GF-D8 (cell line): ENCODE results near the gene CMIP.

ENCODE experiments used
- DNase-seq: peaks from one replicate; lab custom pipeline; 2025; lab: John Stamatoyannopoulos, UW

CMIP gene

GRCh38 chr16:81659249-81659648 is 214.6 kb downstream of the CMIP start:
- DNase-seq: no peak

- DNase-seq: no peak
Observed at GRCh38 chr16:81661082-81661481, 216.5 kb downstream of the CMIP start.

DNA sequence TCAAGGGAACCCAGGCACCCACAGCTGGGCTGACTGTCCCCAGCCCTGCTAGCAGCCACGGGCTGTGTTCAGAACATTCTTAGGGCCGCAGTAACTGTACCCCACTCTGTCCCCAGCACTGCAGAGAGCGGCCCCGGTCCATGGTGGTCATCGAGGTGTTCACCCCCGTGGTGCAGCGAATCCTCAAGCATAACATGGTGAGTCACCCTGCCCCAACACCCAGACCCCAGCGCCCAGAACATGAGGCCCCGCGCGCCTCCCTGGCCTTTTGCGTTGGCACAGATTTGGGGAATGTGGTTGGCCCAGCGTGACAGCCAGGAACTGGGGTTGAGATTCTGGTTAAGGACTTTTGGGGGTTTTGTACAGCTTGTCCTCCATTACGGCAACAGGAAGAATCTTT is 219.5 kb downstream of the CMIP start:
- no peak for DNase-seq

- DNase-seq: no peak
Observed at GRCh38 chr16:81665588-81665987, 221.0 kb downstream of the CMIP start.

DNA sequence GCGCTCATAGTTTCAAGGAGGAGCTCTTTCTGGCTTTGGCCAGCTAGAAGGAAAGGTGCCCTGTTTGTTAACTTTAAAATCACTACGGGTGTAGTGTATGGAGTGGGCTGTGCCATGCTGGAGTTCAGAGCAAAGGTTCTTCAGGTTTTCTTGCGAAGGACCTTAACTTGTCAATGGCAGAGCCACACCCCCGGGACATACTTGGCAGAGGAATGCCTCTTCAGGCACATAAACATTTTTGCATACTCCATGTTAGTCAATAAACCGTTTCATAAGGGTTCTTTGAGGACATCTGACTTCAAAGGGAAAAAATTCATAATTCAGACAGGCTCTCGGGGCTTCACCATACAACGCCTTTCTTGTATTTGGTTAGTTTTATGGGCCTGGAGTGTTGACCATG is 221.5 kb downstream of the CMIP start:
- no peak for DNase-seq

DNA sequence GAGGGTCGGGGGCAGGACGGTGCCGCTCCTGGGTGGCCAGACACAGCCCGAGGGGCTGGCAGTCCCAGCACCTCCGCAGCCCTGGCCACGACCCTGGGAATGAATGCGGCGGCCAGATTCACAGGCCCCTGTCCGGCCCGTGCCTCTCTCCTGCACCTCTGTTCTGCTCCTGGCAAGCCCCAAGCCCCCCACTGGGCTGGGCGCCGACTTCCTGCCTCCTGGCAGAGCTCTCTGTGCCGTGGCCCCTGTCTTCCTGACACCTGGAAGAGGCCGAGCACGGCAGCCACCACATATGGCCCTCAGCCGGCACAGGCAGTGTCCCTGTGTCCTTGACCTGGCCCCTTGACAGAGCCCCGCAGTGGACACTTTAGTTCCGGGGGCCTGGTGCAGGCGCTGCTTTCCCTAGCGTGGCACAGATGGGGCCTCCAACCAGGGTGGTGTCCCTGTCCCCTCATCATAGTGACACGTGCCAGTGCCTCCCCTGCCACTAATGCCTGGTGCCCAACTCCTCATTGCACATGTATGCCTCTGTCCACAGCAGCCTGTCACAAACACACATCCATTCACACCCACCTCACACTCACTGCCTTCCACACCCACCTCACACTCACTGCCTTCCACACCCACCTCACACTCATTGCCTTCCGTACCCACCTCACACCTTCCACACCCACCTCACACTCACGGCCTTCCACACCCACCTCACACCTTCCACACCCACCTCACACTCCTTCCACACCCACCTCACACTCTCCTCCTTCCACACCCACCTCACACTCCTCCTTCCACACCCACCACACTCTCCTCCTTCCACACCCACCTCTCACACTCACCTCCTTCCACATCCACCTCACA is 223.9 kb downstream of the CMIP start:
- no peak for DNase-seq

GRCh38 chr16:81669473-81670350 is 225.1 kb downstream of the CMIP start:
- DNase-seq: no peak

DNA sequence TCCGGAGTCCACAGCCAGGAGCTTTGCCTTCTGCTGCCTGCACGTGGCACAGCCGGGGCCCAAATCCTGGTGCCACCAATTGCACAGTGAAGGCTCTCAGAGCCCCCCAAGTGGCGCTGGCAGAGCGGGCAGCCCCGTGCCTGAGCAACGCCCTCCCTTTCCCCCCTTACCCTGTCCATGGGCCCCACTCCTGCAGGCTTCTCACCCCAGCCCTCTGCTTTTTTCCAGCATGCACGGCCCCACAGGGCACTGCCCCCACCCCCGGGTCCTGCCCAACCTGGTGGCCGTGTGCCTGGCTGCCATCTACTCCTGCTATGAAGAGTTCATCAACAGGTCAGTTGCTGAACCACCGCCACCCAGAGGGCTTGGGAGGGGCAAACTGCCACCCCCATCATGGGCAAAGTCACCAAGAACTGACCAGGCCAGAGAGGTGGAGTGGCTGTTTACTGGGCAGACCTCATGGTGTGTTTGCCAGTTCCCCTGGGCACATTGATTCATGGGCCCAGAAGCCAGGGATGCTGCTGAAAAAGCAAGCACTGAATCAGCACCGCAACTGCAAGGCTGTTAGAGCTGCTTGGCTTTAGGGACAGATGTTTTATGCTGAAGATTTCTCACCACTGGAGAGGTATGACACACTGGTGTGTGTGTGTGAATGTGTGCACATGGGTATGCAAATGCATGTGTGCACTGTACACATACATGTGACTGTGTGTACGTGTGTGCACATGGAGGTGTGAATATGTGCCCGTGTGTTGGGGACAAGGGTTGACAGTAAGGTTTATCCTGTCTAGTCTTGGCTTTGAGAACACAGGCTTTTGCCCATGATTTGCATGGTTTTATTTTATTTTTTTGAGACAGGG is 227.4 kb downstream of the CMIP start:
- DNase-seq: no peak

GRCh38 chr16:81673432-81673831 is 228.8 kb downstream of the CMIP start:
- DNase-seq: no peak

- DNase-seq: no peak
Observed at GRCh38 chr16:81675662-81676061, 231.1 kb downstream of the CMIP start.

DNA sequence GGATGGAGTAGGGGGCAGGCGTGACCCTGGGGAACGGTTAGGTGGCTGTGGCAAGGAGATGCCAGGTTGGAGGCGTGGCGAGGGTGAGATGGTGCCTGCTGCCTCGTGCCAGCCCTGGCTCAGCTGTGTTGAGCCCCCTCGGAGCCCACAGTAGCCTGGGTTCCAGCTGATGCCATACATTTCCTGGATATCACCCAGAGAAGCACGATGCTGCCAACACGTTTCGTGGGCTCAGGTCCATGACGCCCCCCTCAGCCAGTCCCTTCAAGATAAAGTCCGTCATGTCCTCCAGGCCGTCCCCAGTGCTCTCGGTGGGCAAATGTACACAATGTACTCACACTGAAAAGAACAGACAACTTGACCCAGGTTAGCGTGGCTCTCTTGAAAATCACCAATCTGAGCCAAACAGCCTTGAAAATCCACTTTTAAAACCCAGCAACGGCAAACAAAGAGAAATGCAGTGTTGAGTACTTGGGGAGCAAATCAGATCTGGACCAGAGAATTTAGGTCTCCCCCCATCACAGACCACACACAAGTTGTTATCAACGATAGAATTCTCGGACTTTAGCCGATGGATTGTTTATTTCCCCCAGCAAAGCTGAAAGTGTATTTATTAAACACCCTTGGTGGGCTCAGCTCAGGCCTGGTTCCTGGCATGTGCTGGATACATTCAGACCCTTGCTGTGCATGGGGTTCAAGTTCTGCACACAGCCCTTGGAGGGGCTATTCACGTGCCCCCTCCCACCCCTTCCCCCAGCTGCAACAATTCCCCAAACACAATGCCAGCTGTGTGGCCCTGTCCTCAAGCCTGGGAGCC is 231.7 kb downstream of the CMIP start:
- DNase-seq: no peak

DNA sequence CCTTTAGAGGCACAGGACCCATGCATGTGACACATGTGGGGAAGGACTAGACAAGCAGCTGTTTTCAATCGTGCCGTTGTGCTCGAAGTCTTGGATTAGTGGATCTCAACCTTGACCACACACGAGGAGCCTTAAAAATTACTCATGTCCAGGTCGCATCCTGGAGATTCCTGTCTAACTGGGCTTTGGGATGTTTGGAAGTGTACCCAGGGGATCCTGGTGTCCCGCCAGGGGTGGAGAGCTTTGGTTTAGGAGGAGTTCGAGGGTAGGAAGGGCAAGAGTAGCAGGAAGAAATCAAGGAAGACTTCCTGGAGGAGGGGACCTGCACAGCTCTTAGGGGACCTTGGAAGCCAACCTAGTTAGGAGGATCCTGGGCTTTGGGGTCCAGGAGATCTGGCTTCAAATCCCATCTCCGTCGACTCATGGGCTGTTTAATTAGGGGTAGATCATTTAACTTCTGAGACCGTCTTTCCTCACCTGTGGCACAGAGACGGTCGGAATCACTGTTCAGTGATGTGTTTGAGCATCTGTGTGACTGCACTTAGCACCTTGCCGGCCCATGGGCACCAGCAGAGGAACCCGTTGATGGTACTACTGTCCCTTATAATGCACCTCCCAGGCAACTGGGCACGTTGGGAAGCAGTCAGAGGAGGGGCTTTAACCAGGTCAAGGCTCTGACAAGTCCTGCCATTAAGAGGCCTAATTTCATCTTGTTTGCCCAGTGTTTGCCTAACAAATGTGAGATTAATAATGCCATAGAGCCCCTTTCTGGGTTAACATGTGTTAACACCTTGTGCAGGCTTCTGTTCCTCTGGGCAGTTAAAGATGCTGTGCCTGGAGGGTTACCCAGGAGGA is 232.5 kb downstream of the CMIP start:
- DNase-seq: no peak

- no peak for DNase-seq
Observed at GRCh38 chr16:81678326-81679095, 233.9 kb downstream of the CMIP start.

DNA sequence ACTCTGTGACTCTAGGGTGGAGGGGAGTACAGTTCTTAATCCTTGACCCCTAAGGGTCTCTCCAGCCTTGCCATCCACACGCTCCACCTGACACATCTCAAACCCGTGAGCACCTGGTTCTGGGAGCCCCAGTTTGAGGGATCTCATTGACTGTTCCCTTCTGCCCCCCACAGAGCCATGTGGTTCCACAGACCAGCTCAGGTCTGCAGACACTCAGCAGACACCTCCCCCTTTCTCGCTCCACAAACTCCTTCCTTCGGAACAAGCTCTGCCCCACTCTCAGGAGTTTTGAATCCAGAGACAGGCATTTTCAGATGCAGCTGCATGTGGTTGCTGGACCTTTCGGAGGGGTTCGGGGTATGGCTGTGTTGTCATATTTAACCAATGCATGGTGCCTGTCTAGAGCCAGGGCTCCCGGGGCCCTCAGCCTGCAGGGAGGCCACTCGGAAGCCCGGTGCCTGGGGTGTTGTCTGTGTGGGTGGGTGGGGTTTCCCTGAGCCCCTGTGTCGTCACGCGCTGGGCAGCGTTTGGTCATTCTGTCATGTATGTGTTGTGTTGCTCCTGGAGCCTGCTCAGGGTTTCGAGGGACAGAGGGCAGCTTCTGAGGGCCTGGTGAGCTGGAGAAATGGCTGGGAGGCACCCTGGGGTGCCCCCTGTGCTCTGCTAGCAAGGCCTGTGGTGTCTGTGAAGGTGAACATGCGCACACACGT is 235.3 kb downstream of the CMIP start:
- DNase-seq: no peak

GRCh38 chr16:81680444-81681275 is 236.1 kb downstream of the CMIP start:
- no peak for DNase-seq

- DNase-seq: no peak
Observed at GRCh38 chr16:81681311-81681710, 236.7 kb downstream of the CMIP start.

DNA sequence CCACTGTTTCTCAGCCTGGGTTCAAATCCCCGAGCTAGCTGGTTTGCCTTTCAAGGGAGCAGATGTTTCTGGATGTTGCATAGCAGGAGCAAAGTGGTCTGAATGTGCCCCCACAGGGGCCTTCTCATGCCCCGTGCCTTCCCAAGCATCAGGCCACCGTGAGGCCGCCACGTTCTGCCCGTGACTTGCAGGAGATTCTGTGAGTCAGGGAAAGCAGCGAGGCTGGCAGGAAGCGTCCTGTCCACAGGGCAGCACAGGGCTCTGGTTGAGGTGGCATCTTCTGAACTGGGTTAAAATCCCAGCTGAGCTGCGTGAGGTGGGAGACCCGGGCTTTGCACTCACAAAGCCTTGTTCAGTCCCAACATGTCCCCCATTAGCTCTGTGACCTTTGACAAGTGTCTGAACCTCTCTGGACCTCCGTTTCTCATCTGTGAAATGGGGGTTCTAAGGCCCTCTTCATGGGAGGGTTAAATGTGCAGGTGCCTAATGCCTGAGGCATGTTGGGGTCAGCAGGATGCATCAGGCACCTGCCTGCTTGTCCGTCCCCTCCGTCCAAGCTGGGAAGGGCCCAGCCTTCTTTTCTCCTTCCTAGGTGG is 239.7 kb downstream of the CMIP start:
- no peak for DNase-seq

GRCh38 chr16:81684901-81685300 is 240.3 kb downstream of the CMIP start:
- no peak for DNase-seq
